HepG2 (cell line): Measurements from ENCODE around the gene ADGRE3. TPM values are rescaled to one million over a fixed set of nuclear protein-coding genes. Genes with fewer than 3 reads are reported as not detected.

Experiments used
- ATAC-seq: fragments of 200-7000 bp; cut with Tn5 transposase; 3 replicates; pipeline ENCODE4 v1.9.1; 2020; ENCODE audit warnings: mild to moderate bottlenecking, moderate library complexity
- BruUV-seq: library from RNA; stranded (reverse); fragments of 400-500 nt; replicated peaks from 2 replicates; lab custom pipeline; 2021; lab: Mats Ljungman, UMichigan
- CTCF ChIA-PET: fragments of 300-600 bp; formaldehyde crosslinking; extraction: SDS; loops from one replicate; lab custom pipeline; 2021; ENCODE audit warnings: low total read pairs, inconsistent platforms, low intra/inter-chr PET ratio; lab: Yijun Ruan, JAX
- POLR2A ChIA-PET: fragments of 350-600 bp; sonication (Branson Sonifier 250); formaldehyde crosslinking; loops from one replicate; lab custom pipeline; 2020; ENCODE audit warnings: antibody characterized with exemption, inconsistent platforms; lab: Yijun Ruan, JAX
- DNase-seq: peaks from one replicate; pipeline ENCODE4 v3.0.0-alpha.2; 2015; ENCODE audit warnings: low spot score
- FAIRE-seq: peaks from 3 replicates; lab custom pipeline; 2011; peaks lifted over from hg19 to GRCh38; lab: Jason Lieb, UNC
- H2AFZ ChIP-seq: one replicate; pipeline ENCODE4 v1.6.1; 2011; ENCODE audit warnings: low read length, inconsistent platforms
- H3K27ac ChIP-seq: fragments of 300-600 bp; 3 replicates; pipeline ENCODE4 v1.8.0; 2011; ENCODE audit warnings: mixed run types, mild to moderate bottlenecking, mixed read lengths, low read length, inconsistent platforms; ENCODE audit not compliant: insufficient read depth; ENCODE audit errors: extremely low read length
- H3K27me3 ChIP-seq, 2 experiments: fragments of 200-600 bp in 1 of 2; 2 replicates in 1 of 2; 3 replicates in 1 of 2; pipeline versions ENCODE4 v1.6.0 to v1.8.0; 2011; ENCODE audit warnings: low read length in 2 of 2, mild to moderate bottlenecking in 2 of 2, moderate library complexity in 2 of 2, inconsistent platforms in 1 of 2; ENCODE audit not compliant: insufficient read depth in 2 of 2, control insufficient read depth in 1 of 2
- H3K36me3 ChIP-seq, 2 experiments: fragments of 200-600 bp in 1 of 2; replicated peaks in 1 of 2; 2 replicates in 1 of 2; 3 replicates in 1 of 2; pipeline versions ENCODE4 v1.5.1 to v1.8.0; 2011; ENCODE audit warnings: low read length in 2 of 2, inconsistent platforms in 1 of 2; ENCODE audit not compliant: insufficient read depth in 2 of 2, control insufficient read depth in 1 of 2
- H3K4me1 ChIP-seq: 2 replicates; pipeline ENCODE4 v1.5.1; 2012; ENCODE audit warnings: low read length, inconsistent platforms; ENCODE audit not compliant: insufficient read depth
- H3K4me2 ChIP-seq: 2 replicates; pipeline ENCODE4 v1.6.0; 2011; ENCODE audit warnings: low read depth, low read length, inconsistent platforms
- H3K4me3 ChIP-seq, 3 experiments: fragments of 200-600 bp in 1 of 3; sonication (generic), shearing (Covaris generic) in 1 of 3; replicated peaks in 1 of 3; 2 replicates each; pipeline ENCODE4 v1.5.1; 2011 to 2016; ENCODE audit warnings: low read length in 3 of 3, inconsistent platforms in 2 of 3, low read depth in 2 of 3, mild to moderate bottlenecking in 2 of 3, control low read depth in 1 of 3, mixed read lengths in 1 of 3; ENCODE audit not compliant: insufficient read depth in 1 of 3
- H3K79me2 ChIP-seq: one replicate; pipeline ENCODE4 v1.6.1; 2011; ENCODE audit warnings: low read length, inconsistent platforms; ENCODE audit not compliant: insufficient read depth
- H3K9ac ChIP-seq: 2 replicates; pipeline ENCODE4 v1.6.0; 2011; ENCODE audit warnings: mild to moderate bottlenecking, low read depth, low read length, inconsistent platforms; ENCODE audit not compliant: insufficient read depth
- H3K9me3 ChIP-seq: 2 replicates; pipeline ENCODE4 v1.5.1; 2012; ENCODE audit warnings: mild to moderate bottlenecking, low read length
- H4K20me1 ChIP-seq: 2 replicates; pipeline ENCODE4 v1.6.0; 2011; ENCODE audit warnings: inconsistent platforms, mild to moderate bottlenecking, low read length, moderate library complexity; ENCODE audit not compliant: insufficient read depth
- FOXP1 ChIP-seq, 2 experiments: fragments of 450-650 bp in 1 of 2; IDR thresholded peaks; 2 replicates each; pipeline ENCODE4 v1.6.1; 2017 to 2018; ENCODE audit warnings: antibody characterized with exemption in 1 of 2
- HMGA1 ChIP-seq: sonication (generic); formaldehyde crosslinking; conservative IDR thresholded peaks from 2 replicates; pipeline ENCODE4 v1.4.0; 2020; ENCODE audit warnings: missing genetic modification reagents
- RNF2 ChIP-seq: fragments of 450-650 bp; conservative IDR thresholded peaks from 2 replicates; pipeline ENCODE4 v1.6.1; 2016; ENCODE audit warnings: low read depth
- ZHX2 ChIP-seq, 2 experiments: sonication (generic) in 1 of 2; formaldehyde crosslinking in 1 of 2; IDR thresholded peaks; 2 replicates each; pipeline versions ENCODE4 v1.6.1 to v1.9.0; 2014 to 2022; ENCODE audit warnings: antibody characterized with exemption in 1 of 2, borderline replicate concordance in 1 of 2, inconsistent platforms in 1 of 2, low read depth in 1 of 2, missing genetic modification reagents in 1 of 2
- ZMYM4 ChIP-seq: sonication (generic); formaldehyde crosslinking; IDR thresholded peaks from 2 replicates; pipeline ENCODE4 v1.8.1; 2023; ENCODE audit warnings: mild to moderate bottlenecking, missing genetic modification reagents
- ZNF160 ChIP-seq: sonication (generic); formaldehyde crosslinking; IDR thresholded peaks from 2 replicates; pipeline ENCODE4 v1.8.0; 2022; ENCODE audit warnings: mild to moderate bottlenecking, inconsistent platforms, missing genetic modification reagents
- ZNF207 ChIP-seq: fragments of 450-650 bp; IDR thresholded peaks from 2 replicates; pipeline ENCODE4 v1.6.1; 2016; ENCODE audit warnings: antibody characterized with exemption, borderline replicate concordance
- ZNF3 ChIP-seq: IDR thresholded peaks from 2 replicates; pipeline ENCODE4 v1.7.0; 2017; ENCODE audit warnings: inconsistent platforms
- ZNF547 ChIP-seq: sonication (generic); formaldehyde crosslinking; IDR thresholded peaks from 2 replicates; pipeline ENCODE4 v1.5.1; 2020; ENCODE audit warnings: mild to moderate bottlenecking, missing genetic modification reagents
- ZNF790 ChIP-seq: sonication (generic); formaldehyde crosslinking; IDR thresholded peaks from 2 replicates; pipeline ENCODE4 v1.8.0; 2022; ENCODE audit warnings: missing genetic modification reagents, mild to moderate bottlenecking, borderline replicate concordance
- WGBS: methylation state at CpG from one replicate; pipeline ENCODE4 v1.1.6; 2017; ENCODE audit warnings: low lambda C conversion rate; 5-methylcytosine and 5-hydroxymethylcytosine counted together
- in situ Hi-C: cut with HindIII; loops from 2 replicates; pipeline ENCODE4 v1.10.0; 2017; ENCODE audit warnings: low pct_unique_long_range_greater_than_20kb; ENCODE audit not compliant: extremely low pct_ligation_motif_present
- intact Hi-C: fragments of 100-400 bp; cut with micrococcal nuclease; formaldehyde crosslinking; loops from one replicate; pipeline ENCODE4 v1.10.0; 2022; ENCODE audit not compliant: unreplicated experiment
- polyA plus RNA-seq, 8 experiments: library from polyadenylated mRNA; depleted of rRNA in 3 of 8; stranded (reverse) in 7 of 8; unstranded in 1 of 8; fragments of >200 nt; fragmentation: Illumina TruSeq in 4 of 8; extraction: Trizol in 4 of 8; gene quantifications; 2 replicates each; pipeline versions ENCODE4 v1.2.1 to v1.2.3, GENCODE V29; 2011 to 2016; ENCODE audit warnings: low read depth in 4 of 8, missing spikeins in 1 of 8, mixed read lengths in 1 of 8; ENCODE audit not compliant: insufficient read depth in 1 of 8
- total RNA-seq, 5 experiments: library from RNA; depleted of rRNA; stranded (reverse); fragments of >200 nt; fragmentation: Illumina TruSeq; extraction: Trizol; gene quantifications; 2 replicates each; pipeline ENCODE4 v1.2.3, GENCODE V29; 2016; ENCODE audit warnings: low read depth in 1 of 5
- TF ChIP-seq, protein P1 (sequence below), 2 experiments: sonication (generic) in 1 of 2; formaldehyde crosslinking in 1 of 2; IDR thresholded peaks; 2 replicates each; pipeline versions ENCODE4 v1.4.0 to v1.6.1; 2018 to 2020; ENCODE audit warnings: missing genetic modification reagents in 2 of 2, borderline replicate concordance in 1 of 2, low read depth in 1 of 2, mild to moderate bottlenecking in 1 of 2, missing biosample characterization in 1 of 2

Gene ADGRE3
- total and polyA plus RNA-seq, 2 of the 13 experiments (the other 11 are each of a cell fraction or from before 2014, with no cell fraction given): not detected

DNA sequence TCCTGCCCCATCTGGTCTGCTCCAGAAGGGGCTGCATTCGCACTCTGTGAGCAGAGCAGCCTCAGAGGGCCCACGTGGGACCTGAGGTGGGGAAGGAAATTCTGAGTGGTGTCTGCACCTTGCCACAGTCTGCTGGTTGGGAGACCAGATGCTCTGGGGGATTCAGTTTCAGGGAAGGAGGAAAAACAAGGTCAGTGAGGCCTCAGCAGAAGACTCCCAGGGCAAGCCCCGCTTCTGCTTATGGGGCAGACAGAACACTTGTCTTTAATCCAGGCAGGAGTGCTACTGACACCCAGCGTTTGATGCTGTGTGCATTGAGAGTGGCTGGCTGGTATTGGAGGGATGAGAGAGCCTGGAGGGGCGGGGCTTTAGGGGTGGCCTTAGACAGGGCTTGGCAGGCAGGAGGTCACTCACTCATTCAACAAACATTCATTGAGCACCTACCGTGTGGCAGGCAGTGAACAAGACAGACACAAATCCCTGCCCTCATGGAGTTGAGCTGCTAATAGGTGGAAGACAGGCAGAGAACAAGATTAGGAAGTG, 96.7 kb downstream of the ADGRE3 start:
- no peak overlapping the region for H3K9ac ChIP-seq
- DNase-seq: no peak
- H3K4me1 ChIP-seq: peaks cover 16% of the 10 kb centered on the region
- H3K36me3 ChIP-seq: no peaks in the 10 kb centered on the region
- ChIA-PET POLR2A (no interaction called here), CTCF (no interaction called here)
- H2AFZ ChIP-seq: no peak overlapping the region
- ATAC-seq: peak; percentile 16; the same call in 1 of the 3 replicates
- no peak overlapping the region for H3K27ac ChIP-seq
- no peaks in the 10 kb centered on the region for H4K20me1 ChIP-seq
- H3K27me3 ChIP-seq: no peaks in the 10 kb centered on the region
- WGBS: 18% methylated on average over 5 of the region's 6 CpGs
- TF ChIP-seq ZNF3 (peak; percentile 95), ZNF160 (CRISPR knock-in tag) (no peak), ZNF207 (no peak), FOXP1 (IDR thresholded peaks at IDR 0.05) (no peak), FOXP1 (CRISPR knock-in tag; IDR thresholded peaks at IDR 0.05) (no peak)
- TF ChIP-seq, protein P1, sequence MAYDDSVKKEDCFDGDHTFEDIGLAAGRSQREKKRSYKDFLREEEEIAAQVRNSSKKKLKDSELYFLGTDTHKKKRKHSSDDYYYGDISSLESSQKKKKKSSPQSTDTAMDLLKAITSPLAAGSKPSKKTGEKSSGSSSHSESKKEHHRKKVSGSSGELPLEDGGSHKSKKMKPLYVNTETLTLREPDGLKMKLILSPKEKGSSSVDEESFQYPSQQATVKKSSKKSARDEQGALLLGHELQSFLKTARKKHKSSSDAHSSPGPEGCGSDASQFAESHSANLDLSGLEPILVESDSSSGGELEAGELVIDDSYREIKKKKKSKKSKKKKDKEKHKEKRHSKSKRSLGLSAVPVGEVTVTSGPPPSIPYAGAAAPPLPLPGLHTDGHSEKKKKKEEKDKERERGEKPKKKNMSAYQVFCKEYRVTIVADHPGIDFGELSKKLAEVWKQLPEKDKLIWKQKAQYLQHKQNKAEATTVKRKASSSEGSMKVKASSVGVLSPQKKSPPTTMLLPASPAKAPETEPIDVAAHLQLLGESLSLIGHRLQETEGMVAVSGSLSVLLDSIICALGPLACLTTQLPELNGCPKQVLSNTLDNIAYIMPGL (CRISPR knock-in tag; IDR thresholded peaks at IDR 0.05; ENCODE audit: borderline replicate concordance in 1 of 2, low read depth in 1 of 2): no peak
- H3K4me2 ChIP-seq: no peak overlapping the region
- H3K79me2 ChIP-seq: no peaks in the 10 kb centered on the region
- no TSS peak for BruUV-seq
- in situ Hi-C loops: no loop called here
- no peaks in the 10 kb centered on the region for H3K9me3 ChIP-seq
- FAIRE-seq: no peak
- no peak overlapping the region for H3K4me3 ChIP-seq
- intact Hi-C loops: no loop called here

DNA sequence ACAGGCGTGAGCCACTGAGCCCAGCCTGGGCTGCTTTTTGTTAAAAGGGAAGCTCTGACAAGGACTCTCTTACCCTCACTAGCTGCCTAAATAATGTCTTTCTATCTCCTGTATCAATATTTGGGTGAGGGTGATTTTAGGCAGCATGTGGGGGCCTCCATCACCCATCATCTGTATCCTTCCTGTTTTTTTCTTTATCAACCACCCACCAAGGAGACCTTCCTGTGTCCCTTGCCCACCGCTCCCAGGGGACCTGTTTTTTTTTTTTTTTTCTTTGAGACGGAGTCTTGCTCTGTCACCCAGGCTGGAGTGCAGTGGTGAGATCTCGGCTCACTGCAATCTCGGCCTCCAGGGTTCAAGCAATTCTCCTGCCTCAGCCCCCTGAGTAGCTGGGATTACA, 97.4 kb downstream of the ADGRE3 start:
- Histone ChIP-seq H2AFZ (no peak overlapping the region), H3K27ac (no peak overlapping the region), H3K9ac (no peak overlapping the region), H3K27me3 (no peaks in the 10 kb centered on the region), H3K4me1 (peaks cover 20% of the 10 kb centered on the region), H4K20me1 (no peaks in the 10 kb centered on the region), H3K4me3 (no peak overlapping the region), H3K36me3 (no peaks in the 10 kb centered on the region), H3K79me2 (no peaks in the 10 kb centered on the region), H3K9me3 (no peaks in the 10 kb centered on the region), H3K4me2 (no peak overlapping the region)
- POLR2A ChIA-PET: no interaction called here
- intact Hi-C loops (no loop called here), in situ Hi-C loops (no loop called here)
- 49% methylated on average over 5 of the region's 5 CpGs for WGBS
- DNase-seq (no peak), FAIRE-seq (no peak), ATAC-seq (no peak)
- BruUV-seq: no TSS peak
- CTCF ChIA-PET: no interaction called here
- TF ChIP-seq ZHX2 (IDR thresholded peaks at IDR 0.05; ENCODE audit: low read depth) (no peak), ZHX2 (CRISPR knock-in tag; IDR thresholded peaks at IDR 0.05; ENCODE audit: borderline replicate concordance) (no peak), RNF2 (no peak), HMGA1 (CRISPR knock-in tag) (no peak), ZNF547 (CRISPR knock-in tag) (no peak), ZNF790 (CRISPR knock-in tag) (no peak), ZMYM4 (CRISPR knock-in tag) (no peak)
